OCI-M2 (cell line): ENCODE measurements around the gene EFCAB9.

Experiments
- DNase-seq: peaks from one replicate; lab custom pipeline; 2025; ENCODE audit not compliant: unreplicated experiment; lab: John Stamatoyannopoulos, UW

EFCAB9 gene

DNA sequence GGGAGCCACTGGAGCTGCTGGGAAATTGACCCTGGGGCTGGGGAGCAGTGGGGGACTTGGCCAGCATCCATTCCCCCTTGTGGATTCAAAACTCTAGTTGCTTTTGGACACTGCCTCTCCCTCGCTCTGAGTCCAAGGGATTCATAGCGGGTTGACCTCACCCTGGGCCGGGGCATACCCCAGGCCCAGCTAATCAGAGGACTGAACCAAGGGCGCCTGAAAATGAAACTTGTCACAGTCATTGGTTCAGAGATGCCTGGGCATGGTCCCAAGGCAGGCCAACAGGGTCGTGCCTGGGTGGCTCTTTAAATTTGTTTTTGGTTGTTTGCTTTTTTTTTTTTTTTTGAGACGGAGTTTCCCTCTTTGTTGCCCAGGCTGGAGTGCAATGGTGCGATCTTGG, 28.5 kb upstream of the EFCAB9 start:
- DNase-seq = no peak

DNA sequence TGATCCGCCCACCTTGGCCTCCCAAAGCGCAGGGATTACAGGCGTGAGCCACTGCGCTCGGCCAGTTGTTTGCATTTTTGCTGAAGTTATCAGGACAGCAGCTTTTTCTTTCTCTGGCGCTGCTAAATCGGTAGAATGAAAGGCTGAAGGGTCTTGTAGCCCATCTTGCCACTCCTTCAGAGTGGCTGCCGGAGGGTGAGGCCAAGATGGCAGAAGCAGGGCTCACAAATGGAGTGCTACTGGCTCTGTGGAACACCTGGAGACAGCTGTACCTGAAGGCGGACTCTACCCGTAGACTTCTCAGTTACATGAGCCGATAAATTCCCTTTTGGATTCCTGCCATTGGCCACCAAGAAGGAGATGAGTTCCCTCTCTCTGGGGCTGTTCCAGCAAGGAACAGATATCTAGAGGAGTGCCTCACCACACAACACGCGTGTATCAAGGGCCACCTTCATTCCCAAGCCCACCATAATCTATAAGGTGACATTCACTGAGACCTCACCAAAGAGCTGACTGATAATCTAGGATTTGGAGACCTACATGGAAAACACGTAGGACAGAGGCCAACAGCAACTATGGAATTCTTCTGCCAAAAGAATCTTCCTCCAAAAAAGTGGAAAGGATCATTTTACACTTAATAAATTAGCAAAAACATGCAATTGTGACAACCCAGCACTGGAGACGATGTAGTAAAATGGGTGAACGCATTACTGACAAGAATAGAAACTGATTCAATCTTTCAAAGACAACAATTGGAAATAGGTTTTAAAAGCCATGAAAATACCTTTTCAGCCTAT, 27.7 kb upstream of the EFCAB9 start:
- no peak for DNase-seq

DNA sequence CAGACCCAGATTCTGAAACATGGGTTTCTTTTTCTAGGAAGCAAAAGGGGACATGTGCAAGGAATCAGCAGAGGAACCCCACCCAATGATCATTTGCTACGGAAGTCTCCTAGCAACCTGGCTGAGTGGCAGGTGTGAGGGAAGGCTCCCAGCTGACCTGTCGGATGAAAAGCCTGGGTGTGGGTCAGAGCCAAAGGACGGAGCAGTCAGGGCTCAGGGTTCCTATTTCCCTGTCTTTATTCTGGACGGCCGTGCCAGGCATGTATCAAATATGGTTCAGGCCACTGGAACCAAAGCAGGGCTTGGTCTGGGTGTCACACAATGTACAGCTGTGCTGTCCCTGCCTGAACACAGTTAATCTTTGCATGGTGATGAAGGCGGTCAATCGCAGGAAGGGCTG, 26.1 kb upstream of the EFCAB9 start:
- DNase-seq = no peak

DNA sequence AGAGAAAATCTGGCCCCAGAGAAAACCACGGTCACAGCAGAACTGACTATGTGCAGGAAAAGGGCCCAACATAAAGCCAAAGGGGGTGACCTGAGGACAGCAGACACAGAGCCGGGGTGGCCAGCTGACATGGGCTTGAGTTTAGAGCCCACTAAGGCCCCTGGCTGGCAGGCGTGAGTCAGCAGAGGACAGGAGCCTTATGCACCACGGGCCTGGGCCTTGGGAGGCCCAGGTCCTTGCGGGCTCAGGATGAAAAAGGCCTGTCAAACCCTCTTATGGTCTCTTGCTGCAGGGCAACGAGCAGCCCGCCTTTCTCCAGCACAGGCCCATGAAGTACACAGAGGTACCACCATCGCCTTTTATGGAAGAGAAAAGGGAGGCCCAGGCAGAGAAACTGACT, 25.7 kb upstream of the EFCAB9 start:
- DNase-seq = no peak

DNA sequence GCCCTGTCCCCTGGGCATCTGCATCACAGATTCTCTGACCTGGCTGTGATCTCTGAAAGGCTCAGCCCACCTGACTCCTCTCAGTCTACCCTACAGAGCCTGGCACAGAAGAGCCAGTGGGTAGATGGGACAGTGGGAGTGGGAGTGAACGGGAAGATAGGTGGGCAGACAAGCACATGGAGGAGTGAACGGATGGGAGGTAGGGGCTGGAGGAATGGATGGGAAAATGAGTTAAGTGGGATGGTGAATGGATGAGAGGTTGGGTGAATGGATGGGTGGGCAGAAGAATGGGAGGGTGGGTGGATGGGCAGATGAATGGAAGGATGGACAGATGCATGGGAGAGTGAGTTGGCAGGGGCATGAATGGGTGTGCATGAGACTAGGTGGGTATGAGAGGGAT, 24.8 kb upstream of the EFCAB9 start:
- DNase-seq = no peak

DNA sequence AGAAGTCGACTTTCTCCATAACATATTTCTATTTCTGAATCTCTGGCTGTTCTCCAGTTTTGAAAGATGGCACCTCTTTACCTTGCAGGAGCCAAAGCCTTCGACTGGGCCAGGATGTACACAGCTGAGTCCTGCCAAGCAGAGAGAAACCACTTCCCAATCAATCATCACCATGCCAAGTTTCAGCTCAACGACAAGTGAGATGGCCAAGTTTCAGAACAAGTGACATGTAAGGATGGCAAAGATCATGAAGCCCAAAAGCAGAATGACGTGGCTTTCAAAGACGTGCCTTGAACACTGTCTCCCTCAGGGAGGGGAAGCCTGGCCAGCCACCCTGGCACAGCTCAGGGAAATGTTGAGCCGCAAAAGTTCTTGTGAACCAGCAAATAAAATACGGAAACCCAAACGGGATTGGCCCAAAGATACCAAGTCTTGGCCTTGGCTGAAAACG, 23.7 kb upstream of the EFCAB9 start:
- no peak for DNase-seq

DNA sequence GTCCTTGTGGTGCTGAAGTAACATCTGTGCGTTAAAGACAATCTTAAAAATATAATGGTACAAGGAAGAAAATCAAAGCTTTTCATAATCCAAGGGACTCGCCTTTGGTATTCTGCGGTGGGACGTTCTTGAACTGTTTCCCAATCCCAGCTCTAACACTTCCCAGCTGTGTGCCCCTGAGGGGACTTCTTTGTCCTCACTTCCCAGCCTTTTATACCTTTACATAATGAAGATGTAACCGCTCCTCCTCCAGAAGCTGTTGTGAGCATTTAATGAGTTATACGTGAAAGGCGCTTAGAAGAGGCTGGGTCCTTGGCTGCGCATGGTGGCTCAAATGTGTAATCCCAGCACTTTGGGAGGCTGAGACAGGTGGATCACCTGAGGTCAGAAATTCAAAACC, 22.9 kb upstream of the EFCAB9 start:
- DNase-seq = no peak

DNA sequence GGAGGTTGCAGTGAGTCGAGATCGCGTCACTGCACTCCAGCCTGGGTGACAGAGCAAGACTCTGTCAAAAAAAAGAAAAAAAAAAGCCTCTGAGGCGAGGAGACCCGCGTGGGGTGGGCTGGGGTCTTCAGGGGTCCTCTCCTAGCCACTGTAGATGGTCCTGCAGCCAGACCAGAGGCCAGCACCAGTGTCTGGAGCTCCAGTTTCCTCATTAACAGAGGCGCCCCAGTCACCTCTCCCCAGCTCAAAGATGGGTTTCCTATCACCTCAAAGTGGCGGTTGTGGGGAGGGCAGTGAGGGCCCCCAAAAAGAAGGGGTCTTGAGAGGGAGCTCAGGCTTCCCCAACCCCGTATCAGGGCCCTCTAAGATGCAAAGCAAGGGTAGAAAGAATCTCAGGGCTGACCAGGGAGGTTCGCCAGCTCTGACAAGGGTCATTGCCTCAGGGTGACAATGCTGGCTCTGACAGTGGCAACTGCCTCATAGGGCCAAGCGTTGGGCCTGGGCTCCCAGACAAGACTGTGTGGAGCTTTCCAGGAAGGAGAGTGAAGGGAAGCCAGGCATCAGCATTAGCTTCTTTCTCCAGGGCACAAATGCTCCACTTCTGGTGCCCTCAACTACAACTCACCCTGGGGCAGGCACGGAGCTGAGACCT, 20.9 kb upstream of the EFCAB9 start:
- DNase-seq = no peak

DNA sequence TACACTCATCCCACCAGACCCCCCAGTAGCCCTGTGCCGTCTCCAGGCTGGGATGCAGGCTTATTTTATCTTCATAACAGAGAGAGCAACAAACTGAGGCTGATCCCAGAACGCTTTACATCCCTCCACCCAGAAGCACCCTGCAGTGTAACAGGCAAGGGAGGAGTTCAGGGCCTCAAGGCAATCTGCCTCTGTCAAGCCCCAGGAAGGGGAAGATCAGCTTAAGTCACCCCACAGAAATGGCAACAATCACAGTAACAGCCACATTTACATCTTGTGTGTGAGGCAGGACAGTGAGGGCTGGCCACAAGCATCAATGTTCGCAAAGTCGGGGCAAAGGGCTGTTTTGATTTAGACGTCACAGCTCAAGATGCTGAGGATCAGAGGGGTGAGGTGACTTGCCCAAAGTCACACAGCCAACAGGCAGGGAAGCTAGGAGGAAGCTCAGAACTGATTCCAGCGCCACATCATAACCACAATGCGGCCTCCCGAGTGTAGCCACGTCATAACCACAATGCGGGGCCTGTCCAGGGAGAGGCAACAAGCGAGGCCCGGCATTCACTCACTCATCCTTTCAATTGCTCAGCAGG, 20.3 kb upstream of the EFCAB9 start:
- DNase-seq = no peak

DNA sequence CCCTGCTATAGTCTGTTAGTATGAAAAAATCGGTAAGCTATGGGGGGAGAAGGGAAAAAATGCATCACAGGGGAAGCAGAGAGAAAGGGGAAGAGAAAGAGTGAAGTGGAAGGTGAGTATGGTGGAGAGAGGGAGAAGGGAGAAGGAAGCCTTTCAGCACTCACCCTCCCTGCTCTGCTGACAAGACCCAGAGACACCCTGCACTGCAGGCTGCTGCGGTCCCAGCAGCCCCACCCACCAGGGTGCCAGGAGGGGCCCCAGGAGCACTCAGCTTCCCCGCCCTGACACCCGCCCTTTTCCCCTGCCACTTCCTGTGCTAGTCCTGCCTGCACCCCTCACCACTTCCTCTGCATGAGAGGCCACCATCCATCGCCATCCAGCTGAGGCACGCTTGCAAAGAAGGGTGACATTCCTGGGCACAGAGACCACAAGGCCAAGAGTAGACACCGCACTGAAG, 18.7 kb upstream of the EFCAB9 start:
- DNase-seq = no peak

DNA sequence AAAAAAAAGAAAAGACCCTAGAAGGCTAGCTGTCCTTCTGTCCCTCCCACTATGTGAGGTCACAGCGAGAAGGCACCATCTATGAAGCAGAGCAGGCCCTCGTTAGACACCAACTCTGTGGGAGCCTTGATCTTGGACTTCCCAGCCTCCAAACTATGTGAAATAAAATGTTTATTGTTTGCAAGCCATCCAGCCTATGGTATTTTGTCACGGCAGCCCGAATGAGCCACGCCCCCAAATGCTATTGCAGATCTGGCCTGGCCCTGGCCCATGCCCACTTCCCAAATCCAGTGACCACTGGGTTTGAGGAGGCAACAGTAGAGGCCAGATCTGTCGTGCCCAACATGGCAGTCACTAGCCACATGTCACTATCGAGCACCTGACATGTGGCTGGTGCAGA, 16.8 kb upstream of the EFCAB9 start:
- DNase-seq = no peak

DNA sequence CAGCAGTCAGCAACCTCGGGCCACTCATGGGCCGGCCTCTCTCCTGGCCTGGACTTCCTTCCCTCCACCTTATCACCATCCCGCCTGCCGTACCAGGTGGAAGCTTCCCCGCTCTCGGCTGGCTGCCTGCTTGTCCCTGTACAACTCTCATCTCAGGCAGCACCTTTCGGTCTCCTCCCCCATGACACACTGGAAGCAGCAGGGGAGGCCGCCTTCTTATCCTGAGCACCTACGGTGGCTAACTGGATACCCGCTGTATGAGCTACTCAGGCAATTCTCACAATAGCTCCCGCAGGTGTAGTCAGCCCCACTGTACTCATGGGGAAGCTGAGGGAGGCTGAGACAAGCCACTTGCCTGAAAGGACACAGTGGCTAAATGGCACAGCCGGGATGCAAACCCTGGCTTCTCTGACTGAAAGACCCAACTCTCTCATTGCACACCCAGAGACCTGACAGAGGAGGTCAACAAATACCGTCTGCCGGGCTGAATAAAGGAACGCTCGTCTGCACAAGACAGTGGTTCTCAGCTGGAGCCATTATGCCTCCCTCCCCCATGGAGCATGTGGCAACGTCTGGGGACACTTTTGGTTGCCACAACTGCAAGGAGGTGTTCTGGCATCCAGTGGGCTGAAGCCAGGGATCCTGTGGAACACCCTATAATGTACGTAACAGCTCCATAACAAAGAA, 15.5 kb upstream of the EFCAB9 start:
- no peak for DNase-seq

DNA sequence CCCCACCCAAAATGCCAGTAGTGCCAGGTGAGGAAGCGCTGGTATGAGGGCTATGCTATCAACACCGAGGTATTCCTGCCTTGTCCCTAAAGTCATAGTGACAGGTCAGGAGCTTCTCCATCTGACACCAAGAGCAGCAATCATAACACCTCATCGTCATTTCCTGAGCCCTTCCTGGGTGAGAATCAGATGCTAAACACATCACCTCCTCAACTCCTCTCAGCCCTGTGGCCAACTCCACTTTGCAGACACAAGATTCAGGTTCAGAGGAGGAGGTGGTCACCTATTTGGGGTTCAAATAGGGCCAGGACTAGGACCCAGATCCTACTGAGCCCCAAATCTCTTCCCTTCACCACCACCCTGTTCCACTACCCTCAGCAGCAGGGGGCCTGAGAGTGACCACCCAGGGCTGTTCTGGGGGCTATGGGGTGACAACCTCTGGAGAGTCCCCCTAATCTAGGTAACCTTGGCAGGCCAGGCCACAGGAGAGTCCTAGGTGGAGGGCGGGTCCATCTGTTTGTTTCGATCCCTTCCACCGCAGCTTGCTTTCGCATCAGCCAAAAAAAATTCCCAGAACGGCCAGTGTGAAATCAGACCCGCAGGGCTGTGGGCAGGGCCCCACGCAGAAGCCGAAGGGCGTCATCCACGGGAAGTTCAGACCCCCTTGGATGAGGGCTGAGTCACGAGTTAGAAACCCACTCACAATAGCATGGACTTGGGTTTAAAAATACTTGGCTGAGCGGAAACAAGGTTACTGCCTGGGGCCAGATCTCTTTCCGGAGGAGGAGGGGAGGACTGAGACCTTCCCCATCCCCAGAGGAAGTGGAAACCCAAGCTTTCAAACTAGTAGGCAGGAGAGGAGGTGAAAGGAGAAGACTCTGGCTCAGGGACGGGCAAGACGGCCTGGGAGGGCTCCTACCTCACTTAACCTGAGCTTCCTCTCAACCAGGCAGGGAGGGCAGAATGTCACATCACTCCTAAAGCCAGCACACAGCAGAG, 14.7 kb upstream of the EFCAB9 start:
- DNase-seq = no peak

DNA sequence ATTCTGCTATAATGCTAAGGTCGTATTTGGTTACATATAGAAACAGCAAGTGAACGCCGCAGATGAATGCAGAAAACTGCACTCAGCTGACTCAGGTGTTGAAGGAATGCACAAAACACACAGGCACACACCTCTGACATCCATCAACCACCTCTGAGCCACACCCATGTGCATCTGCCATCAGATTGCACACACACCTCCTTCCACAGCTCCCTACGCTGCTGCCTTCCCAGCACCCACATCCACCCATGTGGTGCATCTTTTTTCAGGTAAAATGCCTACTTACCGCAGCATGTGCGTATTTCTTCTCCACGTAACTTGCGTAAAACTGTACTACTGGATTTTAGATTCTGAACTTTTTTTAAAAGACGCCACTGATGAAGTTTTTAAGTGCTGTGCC, 13.0 kb upstream of the EFCAB9 start:
- no peak for DNase-seq

DNA sequence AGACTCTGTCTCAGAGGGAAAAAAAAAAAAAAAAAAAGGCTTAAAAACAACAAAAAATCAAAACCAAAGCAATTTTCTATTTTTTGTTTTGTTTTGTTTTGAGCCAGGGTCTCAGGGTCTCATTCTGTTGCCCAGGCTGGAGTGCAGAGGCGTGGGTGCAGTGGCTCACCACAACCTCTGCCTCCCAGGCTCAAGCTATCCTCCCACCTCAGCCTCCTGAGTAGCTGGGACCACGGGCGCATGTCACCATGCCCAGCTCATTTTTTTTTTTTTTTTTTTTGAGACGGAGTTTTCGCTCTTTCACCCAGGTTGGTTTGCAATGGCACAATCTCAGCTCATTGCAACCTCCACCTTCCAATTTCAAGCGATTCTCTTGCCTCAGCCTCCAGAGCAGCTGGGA, 11.7 kb upstream of the EFCAB9 start:
- no peak for DNase-seq

DNA sequence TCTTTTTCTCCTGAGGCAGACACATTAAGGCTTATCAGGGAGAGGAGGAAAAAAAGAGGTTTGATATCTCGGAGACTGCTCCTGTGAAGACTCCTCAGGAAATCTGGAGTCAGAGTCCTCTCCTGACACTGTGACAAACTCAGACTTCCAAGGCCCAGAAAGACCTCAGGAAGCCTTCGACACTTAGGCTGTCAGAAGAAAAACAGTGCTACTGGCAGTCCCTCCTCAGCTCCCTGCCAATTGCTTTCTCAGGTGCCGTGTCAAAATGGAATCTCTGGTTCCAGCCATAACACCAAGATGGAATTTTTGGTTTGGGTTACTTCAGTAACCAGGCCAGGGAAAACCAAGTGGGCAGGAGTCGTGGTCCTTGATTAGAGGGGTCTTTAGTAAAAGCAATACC, 10.1 kb upstream of the EFCAB9 start:
- DNase-seq = no peak

DNA sequence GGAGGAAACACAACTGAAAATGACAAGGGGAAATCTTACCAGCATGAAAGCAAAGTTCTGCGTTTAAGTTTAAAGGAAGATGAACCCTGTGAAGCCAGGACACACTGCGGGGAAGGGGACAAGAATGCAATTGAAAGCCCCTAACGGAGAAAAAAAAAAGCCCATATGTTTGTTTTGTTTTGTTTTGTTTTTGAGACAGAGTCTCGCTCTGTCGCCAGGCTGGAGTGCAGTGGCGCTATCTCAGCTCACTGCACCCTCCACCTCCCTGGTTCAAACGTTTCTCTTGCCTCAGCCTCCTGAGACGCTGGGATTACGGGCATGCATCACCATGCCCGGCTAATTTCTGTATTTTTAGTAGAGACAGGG, 8.9 kb upstream of the EFCAB9 start:
- no peak for DNase-seq

DNA sequence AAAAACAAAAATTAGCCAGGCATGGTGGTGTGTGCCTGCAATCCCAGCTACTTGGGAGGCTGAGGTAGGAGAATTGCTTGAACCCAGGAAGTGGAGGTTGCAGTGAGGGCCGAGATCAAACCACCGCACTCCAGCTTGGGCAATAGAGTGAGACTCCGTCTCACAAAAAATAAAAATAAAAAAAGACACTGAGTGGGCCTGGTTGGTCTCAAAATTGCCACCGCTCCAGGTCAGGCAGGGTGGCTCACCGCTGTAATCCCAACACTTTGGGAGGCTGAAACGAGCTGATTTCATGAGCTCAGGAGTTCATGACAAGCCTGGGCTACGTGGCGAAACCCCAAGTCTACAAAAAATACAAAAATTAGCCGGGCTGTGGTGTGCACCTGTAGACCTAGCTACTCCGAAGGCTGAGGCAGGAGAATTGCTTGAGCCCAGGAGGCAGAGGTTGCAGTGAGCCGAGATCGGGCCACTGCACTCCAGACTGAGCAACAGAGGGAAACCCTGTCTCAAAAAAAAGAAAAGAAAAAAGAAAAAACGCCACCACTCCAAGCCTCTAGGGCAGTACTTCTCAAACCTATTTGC, 7.8 kb upstream of the EFCAB9 start:
- no peak for DNase-seq

DNA sequence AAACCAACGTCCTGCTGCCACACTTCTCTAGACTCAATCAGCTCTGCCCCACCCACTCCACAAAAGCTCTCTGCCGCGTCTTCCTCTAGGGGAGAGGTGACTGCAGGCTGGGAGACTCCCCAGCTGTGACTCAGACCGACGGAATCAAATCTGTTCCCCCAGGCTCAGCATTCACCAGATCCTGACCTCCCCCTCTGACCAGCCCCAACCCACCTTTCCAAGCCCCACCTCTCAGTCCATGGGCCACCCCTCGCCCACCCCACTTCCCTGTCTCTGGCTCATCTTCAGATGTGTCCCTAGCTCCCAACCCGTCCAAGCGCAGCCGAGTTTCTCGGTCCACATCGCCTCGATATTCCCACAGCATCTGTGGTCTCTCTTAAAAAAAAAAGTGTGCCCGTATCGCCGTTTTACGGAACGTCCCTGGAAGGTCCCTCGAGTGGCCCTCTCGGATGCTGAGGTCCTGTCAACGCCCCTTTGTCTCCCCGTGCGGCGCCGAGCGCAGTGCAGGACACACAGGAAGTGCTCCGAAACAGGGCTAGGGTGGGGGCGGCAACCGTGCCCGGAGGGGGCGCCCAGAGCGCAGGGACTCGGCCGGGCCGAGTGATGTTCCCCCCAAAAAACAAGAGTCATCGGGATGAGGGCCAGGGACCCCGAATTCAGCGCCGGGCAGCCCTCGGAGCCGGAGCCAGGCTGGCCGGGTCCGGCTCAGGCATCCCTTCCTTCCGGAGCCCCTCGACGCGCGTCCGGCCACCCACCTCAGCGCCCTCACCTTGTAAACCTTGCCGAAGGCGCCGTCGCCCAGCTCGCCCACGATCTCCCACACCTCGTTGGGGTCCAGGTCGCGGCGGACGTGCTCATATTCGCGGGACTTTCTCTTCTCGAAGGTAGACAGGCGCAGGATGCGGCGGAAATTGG, 6.6 kb upstream of the EFCAB9 start:
- DNase-seq = no peak
